ENCODE measurements around the gene FYCO1. TPM values are rescaled to one million over a fixed set of nuclear protein-coding genes. Genes with fewer than 3 reads are reported as not detected.

FYCO1 gene
- total RNA-seq, 1 experiment from 2014 or later, result 10.9 TPM

DNA sequence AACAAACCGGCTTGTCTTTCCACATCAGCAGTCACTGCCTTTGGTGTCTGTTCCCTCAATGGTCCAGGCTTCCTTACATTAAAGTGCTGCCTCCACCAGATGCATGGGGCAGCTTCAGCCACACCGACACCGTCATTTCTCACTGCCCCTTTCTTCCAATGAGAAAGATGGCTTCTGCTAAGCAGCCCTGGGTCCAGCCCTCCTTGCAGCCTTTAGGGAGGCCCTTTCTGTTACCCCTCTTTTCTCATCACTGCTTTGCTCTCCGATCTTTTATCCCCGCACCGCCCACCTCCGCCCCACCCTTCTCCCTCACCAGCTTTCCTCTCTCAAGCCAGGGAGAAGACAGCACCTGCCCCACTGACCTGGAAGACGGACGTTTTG, 80.6 kb downstream of the FYCO1 start:
- H3K9me3 ChIP-seq, result no peaks in the 10 kb centered on the region
- Mint-ChIP-seq H3K36me3 (ENCODE audit: insufficient read depth, unreplicated experiment) (no peaks in the 10 kb centered on the region), H3K27me3 (ENCODE audit: insufficient read depth, unreplicated experiment) (no peaks in the 10 kb centered on the region), H3K4me3 (ENCODE audit: unreplicated experiment) (no peak overlapping the region), H3K9me3 (ENCODE audit: unreplicated experiment) (no peaks in the 10 kb centered on the region), H3K4me1 (ENCODE audit: low read depth, unreplicated experiment) (no peaks in the 10 kb centered on the region), H3K27ac (ENCODE audit: unreplicated experiment) (no peak overlapping the region)
- no peaks in the 10 kb centered on the region for H3K27me3 ChIP-seq (replicated peaks; ENCODE audit: control insufficient read depth, insufficient read depth, low read length)
- no peak for DNase-seq
- H3K4me3 ChIP-seq (ENCODE audit: low read depth, low read length), result no peak overlapping the region
- H3K36me3 ChIP-seq (ENCODE audit: control insufficient read depth, insufficient read depth, low read length), result no peaks in the 10 kb centered on the region
- POLR2A ChIA-PET, result no interaction called here
- BruUV-seq (replicated peaks), result no TSS peak
- no peaks in the 10 kb centered on the region for H3K4me1 ChIP-seq
- CTCF ChIA-PET, result no interaction called here
- TF ChIP-seq CTCF (IDR thresholded peaks at IDR 0.05; ENCODE audit: insufficient read depth in 1 of 2, low read depth in 1 of 2, low read length in 1 of 2, severe bottlenecking in 1 of 2, unreplicated experiment in 1 of 2), result no peak
- intact Hi-C loops (cut with micrococcal nuclease; ENCODE audit: unreplicated experiment), result no loop called here

GRCh38 chr3:45914362-45915058, 81.1 kb downstream of the FYCO1 start:
- no peaks in the 10 kb centered on the region for H3K27me3 ChIP-seq (replicated peaks; ENCODE audit: control insufficient read depth, insufficient read depth, low read length)
- no peaks in the 10 kb centered on the region for H3K4me1 Mint-ChIP-seq (ENCODE audit: low read depth, unreplicated experiment)
- TF ChIP-seq CTCF (IDR thresholded peaks at IDR 0.05; ENCODE audit: insufficient read depth in 1 of 2, low read depth in 1 of 2, low read length in 1 of 2, severe bottlenecking in 1 of 2, unreplicated experiment in 1 of 2), result no peak
- H3K27ac Mint-ChIP-seq (ENCODE audit: unreplicated experiment), result no peak overlapping the region
- CTCF ChIA-PET, result no interaction called here
- POLR2A ChIA-PET, result no interaction called here
- intact Hi-C loops (cut with micrococcal nuclease; ENCODE audit: unreplicated experiment), result no loop called here
- H3K4me3 ChIP-seq (ENCODE audit: low read depth, low read length), result no peak overlapping the region
- H3K9me3 ChIP-seq, result no peaks in the 10 kb centered on the region
- DNase-seq, result no peak
- BruUV-seq (replicated peaks), result no TSS peak
- no peaks in the 10 kb centered on the region for H3K27me3 Mint-ChIP-seq (ENCODE audit: insufficient read depth, unreplicated experiment)
- no peak overlapping the region for H3K4me3 Mint-ChIP-seq (ENCODE audit: unreplicated experiment)
- H3K9me3 Mint-ChIP-seq (ENCODE audit: unreplicated experiment), result peaks cover 3% of the 10 kb centered on the region
- H3K36me3 Mint-ChIP-seq (ENCODE audit: insufficient read depth, unreplicated experiment), result no peaks in the 10 kb centered on the region
- H3K36me3 ChIP-seq (ENCODE audit: control insufficient read depth, insufficient read depth, low read length), result no peaks in the 10 kb centered on the region
- no peaks in the 10 kb centered on the region for H3K4me1 ChIP-seq

DNA sequence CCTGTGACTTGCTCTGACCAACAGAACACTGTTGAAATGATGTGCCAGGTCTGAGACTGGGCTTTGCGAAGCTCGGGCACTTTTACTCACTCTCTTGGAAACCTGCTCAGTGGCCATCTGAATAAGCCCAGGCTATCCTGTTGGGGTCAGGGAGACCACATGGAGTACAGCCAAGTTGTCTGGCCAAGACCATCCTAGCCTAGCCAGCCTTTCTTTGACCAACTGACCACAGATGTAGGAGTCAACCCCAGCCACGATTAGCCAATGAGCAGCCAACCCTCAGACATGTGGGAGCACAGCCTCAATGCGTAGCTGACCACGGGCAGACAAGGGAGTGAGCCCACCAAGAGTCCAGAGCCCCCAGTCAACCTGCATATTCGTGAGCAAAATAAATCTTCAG, 83.2 kb downstream of the FYCO1 start:
- H3K27me3 Mint-ChIP-seq (ENCODE audit: insufficient read depth, unreplicated experiment), result peaks cover 3% of the 10 kb centered on the region
- DNase-seq, result no peak
- POLR2A ChIA-PET, result no interaction called here

More for the DNA sequence above, 83.2 kb downstream of the FYCO1 start:
- CTCF ChIA-PET, result no interaction called here
- no peak overlapping the region for H3K4me3 ChIP-seq (ENCODE audit: low read depth, low read length)
- Mint-ChIP-seq H3K36me3 (ENCODE audit: insufficient read depth, unreplicated experiment) (no peaks in the 10 kb centered on the region), H3K4me3 (ENCODE audit: unreplicated experiment) (no peak overlapping the region), H3K9me3 (ENCODE audit: unreplicated experiment) (peaks cover 9% of the 10 kb centered on the region), H3K27ac (ENCODE audit: unreplicated experiment) (no peak overlapping the region), H3K4me1 (ENCODE audit: low read depth, unreplicated experiment) (peaks cover 5% of the 10 kb centered on the region)
- BruUV-seq (replicated peaks), result no TSS peak
- no peaks in the 10 kb centered on the region for H3K27me3 ChIP-seq (replicated peaks; ENCODE audit: control insufficient read depth, insufficient read depth, low read length)
- intact Hi-C loops (cut with micrococcal nuclease; ENCODE audit: unreplicated experiment), result no loop called here
- no peak for TF ChIP-seq CTCF (IDR thresholded peaks at IDR 0.05; ENCODE audit: insufficient read depth in 1 of 2, low read depth in 1 of 2, low read length in 1 of 2, severe bottlenecking in 1 of 2, unreplicated experiment in 1 of 2)
- no peaks in the 10 kb centered on the region for H3K36me3 ChIP-seq (ENCODE audit: control insufficient read depth, insufficient read depth, low read length)
- no peaks in the 10 kb centered on the region for H3K9me3 ChIP-seq
- no peaks in the 10 kb centered on the region for H3K4me1 ChIP-seq
